ENCODE measurements around the gene APIP.
"Not testable (repeated sequence)": the region's sequence is repeated elsewhere in the genome, so short reads cannot be mapped to it uniquely, and the experiment has no call there.

APIP gene

GRCh38 chr11:34924714-34925113 is 8.5 kb upstream of the APIP start:
- DNase-seq: no peak

GRCh38 chr11:34921156-34921555 is 5.0 kb upstream of the APIP start:
- no peak for DNase-seq

- no peak for DNase-seq
These were observed 928 bp upstream of the APIP start for GRCh38 chr11:34916843-34917770.

- DNase-seq: peak; percentile 37
These were observed 804 bp downstream of the APIP start for GRCh38 chr11:34915136-34916014.

GRCh38 chr11:34913556-34913955 is 2.6 kb downstream of the APIP start:
- DNase-seq: not testable (repeated sequence)

GRCh38 chr11:34911676-34912075 is 4.5 kb downstream of the APIP start:
- no peak for DNase-seq

GRCh38 chr11:34910817-34911216 is 5.4 kb downstream of the APIP start:
- DNase-seq: no peak

GRCh38 chr11:34909955-34910354 is 6.2 kb downstream of the APIP start:
- DNase-seq: no peak

GRCh38 chr11:34909415-34909814 is 6.8 kb downstream of the APIP start:
- no peak for DNase-seq

- no peak for DNase-seq
These were observed 8.1 kb downstream of the APIP start for GRCh38 chr11:34907934-34908593.

GRCh38 chr11:34905666-34906065 is 10.5 kb downstream of the APIP start:
- no peak for DNase-seq

GRCh38 chr11:34904421-34904955 is 11.7 kb downstream of the APIP start:
- no peak for DNase-seq

GRCh38 chr11:34899633-34900016 is 16.6 kb downstream of the APIP start:
- no peak for DNase-seq

GRCh38 chr11:34898474-34898873 is 17.7 kb downstream of the APIP start:
- no peak for DNase-seq

- DNase-seq: no peak
These were observed 18.9 kb downstream of the APIP start for GRCh38 chr11:34897171-34897870.

GRCh38 chr11:34896191-34896590 is 20.0 kb downstream of the APIP start:
- DNase-seq: not testable (repeated sequence)

- no peak for DNase-seq
These were observed 22.8 kb downstream of the APIP start for GRCh38 chr11:34893416-34893815.

GRCh38 chr11:34891611-34892010 is 24.6 kb downstream of the APIP start:
- DNase-seq: no peak

- DNase-seq: peak; percentile 70
These were observed 25.4 kb downstream of the APIP start for GRCh38 chr11:34890812-34891211.

- DNase-seq: no peak
These were observed 26.1 kb downstream of the APIP start for GRCh38 chr11:34890089-34890488.

GRCh38 chr11:34887260-34887659 is 28.9 kb downstream of the APIP start:
- no peak for DNase-seq

GRCh38 chr11:34886609-34887008 is 29.6 kb downstream of the APIP start:
- no peak for DNase-seq

Measured in COR-L47 (cell line).